KMS-11 (cell line): ENCODE data around the gene AMACR.

Experiments used
- H2AFZ ChIP-seq: fragments of 200-600 bp; sonication (generic); 2 replicates; pipeline ENCODE4 v1.6.1; 2016; ENCODE audit warnings: antibody characterized with exemption, mixed run types, low read depth
- H3K27ac ChIP-seq: fragments of 200-600 bp; sonication (generic); 2 replicates; pipeline ENCODE4 v1.6.1; 2016; ENCODE audit warnings: mild to moderate bottlenecking, mixed run types
- H3K27me3 ChIP-seq: fragments of 200-600 bp; sonication (generic); 2 replicates; pipeline ENCODE4 v1.6.1; 2017; ENCODE audit warnings: mild to moderate bottlenecking, low read depth, mixed run types, moderate library complexity; ENCODE audit not compliant: insufficient read depth
- H3K36me3 ChIP-seq: fragments of 200-600 bp; sonication (generic); 2 replicates; pipeline ENCODE4 v1.6.1; 2017; ENCODE audit warnings: mild to moderate bottlenecking, mixed run types; ENCODE audit not compliant: insufficient read depth
- H3K4me1 ChIP-seq: fragments of 200-600 bp; sonication (generic); 2 replicates; pipeline ENCODE4 v1.6.1; 2016; ENCODE audit warnings: mild to moderate bottlenecking, low read depth, mixed run types; ENCODE audit not compliant: poor library complexity, severe bottlenecking
- H3K4me2 ChIP-seq: fragments of 200-600 bp; sonication (generic); 2 replicates; pipeline ENCODE4 v1.7.0; 2016; ENCODE audit warnings: mild to moderate bottlenecking, mixed run types
- H3K4me3 ChIP-seq: fragments of 200-600 bp; sonication (generic); IDR thresholded peaks from 2 replicates; pipeline ENCODE4 v1.6.1; 2017; ENCODE audit warnings: low read depth, low read length, mixed read lengths; ENCODE audit not compliant: insufficient read depth
- H3K79me2 ChIP-seq: fragments of 200-600 bp; sonication (generic); 2 replicates; pipeline ENCODE4 v1.6.1; 2016; ENCODE audit warnings: low read depth, mixed run types; ENCODE audit not compliant: insufficient read depth
- H3K9ac ChIP-seq: fragments of 200-600 bp; sonication (generic); 2 replicates; pipeline ENCODE4 v1.6.1; 2016; ENCODE audit warnings: mild to moderate bottlenecking, mixed run types
- H4K20me1 ChIP-seq: fragments of 200-600 bp; sonication (generic); 2 replicates; pipeline ENCODE4 v1.6.1; 2016; ENCODE audit warnings: mild to moderate bottlenecking, mixed run types; ENCODE audit not compliant: insufficient read depth
- CTCF ChIP-seq: fragments of 200-600 bp; sonication (generic); conservative IDR thresholded peaks from 2 replicates; pipeline ENCODE4 v1.6.1; 2017; ENCODE audit warnings: low read depth, mild to moderate bottlenecking, antibody characterized with exemption, low read length, moderate library complexity, mixed read lengths

Gene AMACR

GRCh38 chr5:34043099-34043876 lies 35.4 kb upstream of the AMACR start, which contains the start of gene C1QTNF3:
C1QTNF3 (minus strand) TSS chr5:34043213; CDS start chr5:34043125, 88 bp downstream.
- no peaks in the 10 kb centered on the region for H3K27me3 ChIP-seq
- H2AFZ ChIP-seq: no peak within 1 kb of the TSS
- H4K20me1 ChIP-seq: no peaks in the 10 kb centered on the region
- no peaks in the 10 kb centered on the region for H3K36me3 ChIP-seq
- H3K4me3 ChIP-seq: no peak within 1 kb of the TSS
- H3K4me1 ChIP-seq: no peaks in the 10 kb centered on the region
- H3K9ac ChIP-seq: no peak within 1 kb of the TSS
- no peaks in the 10 kb centered on the region for H3K79me2 ChIP-seq
- H3K27ac ChIP-seq: no peak within 1 kb of the TSS
- TF ChIP-seq CTCF: no peak
- no peak within 1 kb of the TSS for H3K4me2 ChIP-seq

- no peaks in the 10 kb centered on the region for H4K20me1 ChIP-seq
- no peak overlapping the region for H3K27ac ChIP-seq
- no peak overlapping the region for H3K4me2 ChIP-seq
- H3K9ac ChIP-seq: no peak overlapping the region
- H3K4me3 ChIP-seq: no peak overlapping the region
- no peaks in the 10 kb centered on the region for H3K79me2 ChIP-seq
- H3K27me3 ChIP-seq: no peaks in the 10 kb centered on the region
- H3K4me1 ChIP-seq: no peaks in the 10 kb centered on the region
- no peak overlapping the region for H2AFZ ChIP-seq
- no peaks in the 10 kb centered on the region for H3K36me3 ChIP-seq
- no peak for TF ChIP-seq CTCF
Measured at GRCh38 chr5:34042321-34042720, 34.5 kb upstream of the AMACR start.

- TF ChIP-seq CTCF: no peak
- Histone ChIP-seq H2AFZ (no peak overlapping the region), H3K36me3 (no peaks in the 10 kb centered on the region), H3K4me1 (no peaks in the 10 kb centered on the region), H3K27me3 (no peaks in the 10 kb centered on the region), H3K79me2 (no peaks in the 10 kb centered on the region), H3K4me3 (no peak overlapping the region), H3K27ac (no peak overlapping the region), H3K4me2 (no peak overlapping the region), H4K20me1 (no peaks in the 10 kb centered on the region), H3K9ac (no peak overlapping the region)
Measured at GRCh38 chr5:34041247-34041972, 33.6 kb upstream of the AMACR start.

- Histone ChIP-seq H3K9ac (no peak overlapping the region), H3K27ac (no peak overlapping the region), H3K4me3 (no peak overlapping the region), H3K36me3 (no peaks in the 10 kb centered on the region), H3K79me2 (no peaks in the 10 kb centered on the region), H4K20me1 (no peaks in the 10 kb centered on the region), H3K27me3 (no peaks in the 10 kb centered on the region), H3K4me1 (no peaks in the 10 kb centered on the region), H3K4me2 (no peak overlapping the region), H2AFZ (no peak overlapping the region)
- TF ChIP-seq CTCF: no peak
Measured at GRCh38 chr5:34040472-34040871, 32.6 kb upstream of the AMACR start.
